ENCODE data around the gene ZNF76. TPM values are rescaled to one million over a fixed set of nuclear protein-coding genes. Genes with fewer than 3 reads are reported as not detected.

The ZNF76 gene
- total and polyA plus RNA-seq, 2 of the 13 experiments (the other 11 are each of a cell fraction or from before 2014, with no cell fraction given): 13.2 to 26.4 TPM

DNA sequence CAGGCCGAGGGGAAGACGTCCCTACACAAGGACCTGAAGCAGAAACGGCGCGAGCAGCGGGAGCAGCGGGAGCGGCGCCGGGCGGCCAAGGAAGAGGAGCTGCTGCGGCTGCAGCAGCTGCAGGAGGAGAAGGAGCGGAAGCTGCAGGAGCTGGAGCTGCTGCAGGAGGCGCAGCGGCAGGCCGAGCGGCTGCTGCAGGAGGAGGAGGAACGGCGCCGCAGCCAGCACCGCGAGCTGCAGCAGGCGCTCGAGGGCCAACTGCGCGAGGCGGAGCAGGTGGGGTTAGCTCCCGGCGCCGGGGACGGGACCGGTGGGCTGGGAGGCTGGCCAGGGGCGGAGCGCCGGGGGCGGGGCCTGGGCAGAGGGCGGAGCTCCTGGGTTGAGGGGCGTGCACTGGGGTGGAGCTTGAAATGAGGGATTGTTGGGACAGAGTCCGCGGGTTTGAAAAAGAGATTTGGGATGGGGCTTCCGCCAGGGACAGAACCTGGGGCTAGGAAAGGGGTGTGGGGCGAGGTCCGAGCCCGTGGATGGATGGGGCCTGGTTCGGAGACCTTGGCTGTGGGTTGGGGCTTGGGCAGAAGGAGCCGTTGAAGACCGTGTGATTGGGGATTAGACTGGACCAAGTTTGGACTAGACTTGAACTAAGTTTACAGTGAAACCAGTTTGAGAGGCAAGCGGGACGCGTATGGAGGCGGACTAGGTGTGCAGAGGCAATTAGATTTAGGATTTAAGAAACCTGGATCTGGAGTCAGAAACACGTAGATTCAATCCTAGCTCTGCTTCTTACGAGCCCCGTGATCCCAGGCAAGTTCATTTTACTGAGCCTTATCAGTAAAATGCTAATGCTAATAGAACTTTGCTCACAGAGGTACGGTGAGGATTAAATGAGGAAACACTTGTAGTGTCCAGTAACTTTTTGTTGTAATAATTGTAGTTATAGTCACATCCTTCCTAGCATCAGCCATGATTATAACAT is 58.9 kb downstream of the ZNF76 start (continued):
- TF ChIP-seq ZFAT (CRISPR knock-in tag; conservative IDR thresholded peaks at IDR 0.05): 0 out of 2 replicates have a peak, but pooled peaks have one; percentile 40
- TF ChIP-seq, protein P1, sequence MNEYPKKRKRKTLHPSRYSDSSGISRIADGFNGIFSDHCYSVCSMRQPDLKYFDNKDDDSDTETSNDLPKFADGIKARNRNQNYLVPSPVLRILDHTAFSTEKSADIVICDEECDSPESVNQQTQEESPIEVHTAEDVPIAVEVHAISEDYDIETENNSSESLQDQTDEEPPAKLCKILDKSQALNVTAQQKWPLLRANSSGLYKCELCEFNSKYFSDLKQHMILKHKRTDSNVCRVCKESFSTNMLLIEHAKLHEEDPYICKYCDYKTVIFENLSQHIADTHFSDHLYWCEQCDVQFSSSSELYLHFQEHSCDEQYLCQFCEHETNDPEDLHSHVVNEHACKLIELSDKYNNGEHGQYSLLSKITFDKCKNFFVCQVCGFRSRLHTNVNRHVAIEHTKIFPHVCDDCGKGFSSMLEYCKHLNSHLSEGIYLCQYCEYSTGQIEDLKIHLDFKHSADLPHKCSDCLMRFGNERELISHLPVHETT (CRISPR knock-in tag; conservative IDR thresholded peaks at IDR 0.05): peak; percentile 42; the same call in 1 of the 2 replicates
- TF ChIP-seq ZNF644 (CRISPR knock-in tag; IDR thresholded peaks at IDR 0.05; ENCODE audit: low read depth): no peak
- peak; percentile 76; the same call in 1 of the 2 replicates for TF ChIP-seq NKX3-1 (CRISPR knock-in tag; IDR thresholded peaks at IDR 0.05)
- no peak for TF ChIP-seq ZKSCAN1 (IDR thresholded peaks at IDR 0.05; ENCODE audit: low read length)
- TF ChIP-seq ZNF883 (CRISPR knock-in tag; IDR thresholded peaks at IDR 0.05; ENCODE audit: not compliant biosample characterization): peak; percentile 78
- no peak for TF ChIP-seq PAF1 (CRISPR knock-in tag; IDR thresholded peaks at IDR 0.05)
- TF ChIP-seq MBNL3 (CRISPR knock-in tag; conservative IDR thresholded peaks at IDR 0.05): no peak
- no peak; the same call in 1 of the 2 replicates for TF ChIP-seq MIER3 (CRISPR knock-in tag; IDR thresholded peaks at IDR 0.05; ENCODE audit: borderline replicate concordance)
- no peak for TF ChIP-seq ELF1 (CRISPR knock-in tag; IDR thresholded peaks at IDR 0.05)
- TF ChIP-seq, protein P2, sequence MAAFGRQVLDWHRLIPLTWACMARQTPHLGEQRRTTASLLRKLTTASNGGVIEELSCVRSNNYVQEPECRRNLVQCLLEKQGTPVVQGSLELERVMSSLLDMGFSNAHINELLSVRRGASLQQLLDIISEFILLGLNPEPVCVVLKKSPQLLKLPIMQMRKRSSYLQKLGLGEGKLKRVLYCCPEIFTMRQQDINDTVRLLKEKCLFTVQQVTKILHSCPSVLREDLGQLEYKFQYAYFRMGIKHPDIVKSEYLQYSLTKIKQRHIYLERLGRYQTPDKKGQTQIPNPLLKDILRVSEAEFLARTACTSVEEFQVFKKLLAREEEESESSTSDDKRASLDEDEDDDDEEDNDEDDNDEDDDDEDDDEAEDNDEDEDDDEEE (CRISPR knock-in tag; IDR thresholded peaks at IDR 0.05): peak; percentile 75
- peak; percentile 84; the same call in 1 of the 2 replicates for TF ChIP-seq RNF2 (conservative IDR thresholded peaks at IDR 0.05; ENCODE audit: low read depth)
- no peak for TF ChIP-seq ZNF484 (CRISPR knock-in tag; IDR thresholded peaks at IDR 0.05; ENCODE audit: borderline replicate concordance, low read depth)
- TF ChIP-seq ZNF564 (CRISPR knock-in tag; IDR thresholded peaks at IDR 0.05): no peak; the same call in 1 of the 2 replicates
- TF ChIP-seq MIER2 (CRISPR knock-in tag; IDR thresholded peaks at IDR 0.05): peak; percentile 17; the same call in 1 of the 2 replicates
- TF ChIP-seq, protein P3, sequence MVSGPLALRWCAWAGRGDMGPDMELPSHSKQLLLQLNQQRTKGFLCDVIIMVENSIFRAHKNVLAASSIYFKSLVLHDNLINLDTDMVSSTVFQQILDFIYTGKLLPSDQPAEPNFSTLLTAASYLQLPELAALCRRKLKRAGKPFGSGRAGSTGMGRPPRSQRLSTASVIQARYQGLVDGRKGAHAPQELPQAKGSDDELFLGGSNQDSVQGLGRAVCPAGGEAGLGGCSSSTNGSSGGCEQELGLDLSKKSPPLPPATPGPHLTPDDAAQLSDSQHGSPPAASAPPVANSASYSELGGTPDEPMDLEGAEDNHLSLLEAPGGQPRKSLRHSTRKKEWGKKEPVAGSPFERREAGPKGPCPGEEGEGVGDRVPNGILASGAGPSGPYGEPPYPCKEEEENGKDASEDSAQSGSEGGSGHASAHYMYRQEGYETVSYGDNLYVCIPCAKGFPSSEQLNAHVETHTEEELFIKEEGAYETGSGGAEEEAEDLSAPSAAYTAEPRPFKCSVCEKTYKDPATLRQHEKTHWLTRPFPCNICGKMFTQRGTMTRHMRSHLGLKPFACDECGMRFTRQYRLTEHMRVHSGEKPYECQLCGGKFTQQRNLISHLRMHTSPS (CRISPR knock-in tag; IDR thresholded peaks at IDR 0.05; ENCODE audit: low read depth): no peak
- peak; percentile 81; the same call in 1 of the 2 replicates for TF ChIP-seq ZNF557 (CRISPR knock-in tag; IDR thresholded peaks at IDR 0.05)
- TF ChIP-seq KLF16 (CRISPR knock-in tag; IDR thresholded peaks at IDR 0.05): peak; percentile 79; a peak in 2 of 4 replicates
- peak; percentile 71; the same call in 1 of the 3 replicates for TF ChIP-seq MXI1 (IDR thresholded peaks at IDR 0.05; ENCODE audit: borderline replicate concordance, low read depth, low read length)
- TF ChIP-seq ZNF446 (CRISPR knock-in tag; IDR thresholded peaks at IDR 0.05): no peak
- TF ChIP-seq SNAI1 (CRISPR knock-in tag; IDR thresholded peaks at IDR 0.05; ENCODE audit: borderline replicate concordance): no peak
- TF ChIP-seq DMAP1 (CRISPR knock-in tag; IDR thresholded peaks at IDR 0.05): peak; percentile 60
- TF ChIP-seq, protein P4, sequence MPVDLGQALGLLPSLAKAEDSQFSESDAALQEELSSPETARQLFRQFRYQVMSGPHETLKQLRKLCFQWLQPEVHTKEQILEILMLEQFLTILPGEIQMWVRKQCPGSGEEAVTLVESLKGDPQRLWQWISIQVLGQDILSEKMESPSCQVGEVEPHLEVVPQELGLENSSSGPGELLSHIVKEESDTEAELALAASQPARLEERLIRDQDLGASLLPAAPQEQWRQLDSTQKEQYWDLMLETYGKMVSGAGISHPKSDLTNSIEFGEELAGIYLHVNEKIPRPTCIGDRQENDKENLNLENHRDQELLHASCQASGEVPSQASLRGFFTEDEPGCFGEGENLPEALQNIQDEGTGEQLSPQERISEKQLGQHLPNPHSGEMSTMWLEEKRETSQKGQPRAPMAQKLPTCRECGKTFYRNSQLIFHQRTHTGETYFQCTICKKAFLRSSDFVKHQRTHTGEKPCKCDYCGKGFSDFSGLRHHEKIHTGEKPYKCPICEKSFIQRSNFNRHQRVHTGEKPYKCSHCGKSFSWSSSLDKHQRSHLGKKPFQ (CRISPR knock-in tag; IDR thresholded peaks at IDR 0.05; ENCODE audit: insufficient replicate concordance): no peak
